K562 (cell line): ENCODE data around the gene MMP24OS. TPM values are rescaled to one million over a fixed set of nuclear protein-coding genes. Genes with fewer than 3 reads are reported as not detected.

Experiments used
- DPF2 ChIP-seq: fragments of 450-650 bp; IDR thresholded peaks from 2 replicates; pipeline ENCODE4 v1.6.1; 2016
- EGR1 ChIP-seq: fragments of 450-650 bp; conservative IDR thresholded peaks from 2 replicates; pipeline ENCODE4 v1.6.1; 2017; ENCODE audit warnings: mild to moderate bottlenecking
- FOXA1 ChIP-seq: fragments of 450-650 bp; IDR thresholded peaks from 2 replicates; pipeline ENCODE4 v1.6.1; 2016; ENCODE audit warnings: mild to moderate bottlenecking, borderline replicate concordance
- L3MBTL2 ChIP-seq: fragments of 450-650 bp; IDR thresholded peaks from 2 replicates; pipeline ENCODE4 v1.6.1; 2016; ENCODE audit warnings: mild to moderate bottlenecking, moderate library complexity
- PKNOX1 ChIP-seq: fragments of 450-650 bp; IDR thresholded peaks from 2 replicates; pipeline ENCODE4 v1.6.1; 2016
- RAD21 ChIP-seq, 2 experiments: fragments of 250-450 bp in 1 of 2; fragments of 450-650 bp in 1 of 2; sonication (Bioruptor Pico) in 1 of 2; formaldehyde crosslinking in 1 of 2; IDR thresholded peaks in 1 of 2; conservative IDR thresholded peaks in 1 of 2; 2 replicates each; pipeline versions ENCODE4 v1.4.0 to v1.8.0; 2020 to 2022; ENCODE audit warnings: mild to moderate bottlenecking in 2 of 2, moderate library complexity in 1 of 2
- SIN3B ChIP-seq: fragments of 450-650 bp; IDR thresholded peaks from 2 replicates; pipeline ENCODE4 v1.6.1; 2017; ENCODE audit warnings: low read depth, mild to moderate bottlenecking, moderate library complexity
- STAT6 ChIP-seq: sonication (generic); formaldehyde crosslinking; IDR thresholded peaks from 2 replicates; pipeline ENCODE4 v1.8.1; 2023; ENCODE audit warnings: mild to moderate bottlenecking, missing genetic modification reagents
- TEAD2 ChIP-seq: fragments of 450-650 bp; IDR thresholded peaks from 2 replicates; pipeline ENCODE4 v1.6.1; 2016; ENCODE audit warnings: missing genetic modification characterization, control low read depth, missing compliant biosample characterization
- TSHZ1 ChIP-seq: fragments of 250-450 bp; sonication (Bioruptor Pico); IDR thresholded peaks from 2 replicates; pipeline ENCODE4 v1.4.0; 2020; ENCODE audit warnings: mild to moderate bottlenecking, moderate library complexity
- ZFP36 ChIP-seq: fragments of 150-350 bp; IDR thresholded peaks from 2 replicates; pipeline ENCODE4 v1.6.1; 2018; ENCODE audit warnings: low read length, low read depth; ENCODE audit not compliant: partially characterized antibody
- ZNF253 ChIP-seq: fragments of 250-450 bp; sonication (Bioruptor Pico); conservative IDR thresholded peaks from 2 replicates; pipeline ENCODE4 v1.6.1; 2021; ENCODE audit warnings: mild to moderate bottlenecking
- polyA plus RNA-seq, 8 experiments: library from polyadenylated mRNA; depleted of rRNA in 4 of 8; stranded (reverse) in 5 of 8; unstranded in 3 of 8; fragments of >200 nt; fragmentation: Nextera tagmentation in 2 of 8; fragmentation: Illumina TruSeq in 1 of 8; extraction: Ambion mirVana in 2 of 8; extraction: Trizol in 1 of 8; gene quantifications; 2 replicates each; pipeline versions ENCODE4 v1.2.1 to v1.2.3, GENCODE V29; 2011 to 2014; ENCODE audit warnings: inconsistent platforms in 1 of 8, missing spikeins in 1 of 8
- total RNA-seq, 7 experiments: library from RNA; depleted of rRNA in 6 of 7; stranded (reverse); fragments of >200 nt in 6 of 7; fragmentation: Illumina TruSeq in 2 of 7; extraction: Trizol in 2 of 7; gene quantifications; 2 replicates each; pipeline versions ENCODE4 v1.2.1 to v1.2.3, GENCODE V29; 2011 to 2021; ENCODE audit warnings: low replicate concordance in 1 of 7
- TF ChIP-seq, protein P1 (sequence below): sonication (generic); formaldehyde crosslinking; IDR thresholded peaks from 2 replicates; pipeline ENCODE4 v1.8.0; 2022; ENCODE audit warnings: mild to moderate bottlenecking, missing genetic modification reagents
- TF ChIP-seq, protein P2 (sequence below): sonication (generic); formaldehyde crosslinking; IDR thresholded peaks from 2 replicates; pipeline ENCODE4 v1.8.0; 2022; ENCODE audit warnings: mild to moderate bottlenecking, missing genetic modification reagents

The MMP24OS gene
- total and polyA plus RNA-seq, 9 of the 15 experiments (the other 6 are each of a cell fraction or from before 2014, with no cell fraction given), result 0.92 to 41.5 (median 11.4) TPM

- no peak for TF ChIP-seq STAT6 (CRISPR knock-in tag)
- TF ChIP-seq FOXA1, result no peak
- TF ChIP-seq, protein P1, sequence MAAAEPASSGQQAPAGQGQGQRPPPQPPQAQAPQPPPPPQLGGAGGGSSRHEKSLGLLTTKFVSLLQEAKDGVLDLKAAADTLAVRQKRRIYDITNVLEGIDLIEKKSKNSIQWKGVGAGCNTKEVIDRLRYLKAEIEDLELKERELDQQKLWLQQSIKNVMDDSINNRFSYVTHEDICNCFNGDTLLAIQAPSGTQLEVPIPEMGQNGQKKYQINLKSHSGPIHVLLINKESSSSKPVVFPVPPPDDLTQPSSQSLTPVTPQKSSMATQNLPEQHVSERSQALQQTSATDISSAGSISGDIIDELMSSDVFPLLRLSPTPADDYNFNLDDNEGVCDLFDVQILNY (CRISPR knock-in tag), result no peak
- TF ChIP-seq DPF2, result peak; percentile 62; the same call in 1 of the 2 replicates
- TF ChIP-seq TSHZ1, result no peak
- TF ChIP-seq, protein P2, sequence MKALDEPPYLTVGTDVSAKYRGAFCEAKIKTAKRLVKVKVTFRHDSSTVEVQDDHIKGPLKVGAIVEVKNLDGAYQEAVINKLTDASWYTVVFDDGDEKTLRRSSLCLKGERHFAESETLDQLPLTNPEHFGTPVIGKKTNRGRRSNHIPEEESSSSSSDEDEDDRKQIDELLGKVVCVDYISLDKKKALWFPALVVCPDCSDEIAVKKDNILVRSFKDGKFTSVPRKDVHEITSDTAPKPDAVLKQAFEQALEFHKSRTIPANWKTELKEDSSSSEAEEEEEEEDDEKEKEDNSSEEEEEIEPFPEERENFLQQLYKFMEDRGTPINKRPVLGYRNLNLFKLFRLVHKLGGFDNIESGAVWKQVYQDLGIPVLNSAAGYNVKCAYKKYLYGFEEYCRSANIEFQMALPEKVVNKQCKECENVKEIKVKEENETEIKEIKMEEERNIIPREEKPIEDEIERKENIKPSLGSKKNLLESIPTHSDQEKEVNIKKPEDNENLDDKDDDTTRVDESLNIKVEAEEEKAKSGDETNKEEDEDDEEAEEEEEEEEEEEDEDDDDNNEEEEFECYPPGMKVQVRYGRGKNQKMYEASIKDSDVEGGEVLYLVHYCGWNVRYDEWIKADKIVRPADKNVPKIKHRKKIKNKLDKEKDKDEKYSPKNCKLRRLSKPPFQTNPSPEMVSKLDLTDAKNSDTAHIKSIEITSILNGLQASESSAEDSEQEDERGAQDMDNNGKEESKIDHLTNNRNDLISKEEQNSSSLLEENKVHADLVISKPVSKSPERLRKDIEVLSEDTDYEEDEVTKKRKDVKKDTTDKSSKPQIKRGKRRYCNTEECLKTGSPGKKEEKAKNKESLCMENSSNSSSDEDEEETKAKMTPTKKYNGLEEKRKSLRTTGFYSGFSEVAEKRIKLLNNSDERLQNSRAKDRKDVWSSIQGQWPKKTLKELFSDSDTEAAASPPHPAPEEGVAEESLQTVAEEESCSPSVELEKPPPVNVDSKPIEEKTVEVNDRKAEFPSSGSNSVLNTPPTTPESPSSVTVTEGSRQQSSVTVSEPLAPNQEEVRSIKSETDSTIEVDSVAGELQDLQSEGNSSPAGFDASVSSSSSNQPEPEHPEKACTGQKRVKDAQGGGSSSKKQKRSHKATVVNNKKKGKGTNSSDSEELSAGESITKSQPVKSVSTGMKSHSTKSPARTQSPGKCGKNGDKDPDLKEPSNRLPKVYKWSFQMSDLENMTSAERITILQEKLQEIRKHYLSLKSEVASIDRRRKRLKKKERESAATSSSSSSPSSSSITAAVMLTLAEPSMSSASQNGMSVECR (CRISPR knock-in tag), result peak; percentile 29; the same call in 1 of the 2 replicates
- peak; percentile 38; the same call in 1 of the 2 replicates for TF ChIP-seq PKNOX1
- peak; percentile 7 for TF ChIP-seq ZFP36
- no peak for TF ChIP-seq TEAD2 (tag)
- no peak for TF ChIP-seq RAD21 (CRISPR knock-in tag; conservative IDR thresholded peaks at IDR 0.05 in 1 of 2, IDR thresholded peaks at IDR 0.05 in 1 of 2)
- no peak for TF ChIP-seq ZNF253 (CRISPR knock-in tag)
- no peak for TF ChIP-seq EGR1
- no peak; the same call in 1 of the 2 replicates for TF ChIP-seq SIN3B
- peak; percentile 39; the same call in 1 of the 2 replicates for TF ChIP-seq L3MBTL2
Observed at GRCh38 chr20:35271073-35271882, 6.6 kb downstream of the MMP24OS start (continued).
